ENCODE measurements around the gene KLF4. TPM values are rescaled to one million over a fixed set of nuclear protein-coding genes. Genes with fewer than 3 reads are reported as not detected.

KLF4 gene
- total and polyA plus RNA-seq, 2 of the 13 experiments (the other 11 are each of a cell fraction or from before 2014, with no cell fraction given): 0.20 to 0.37 TPM

GRCh38 chr9:107536462-107536861, 46.9 kb upstream of the KLF4 start:
- Histone ChIP-seq H4K20me1 (ENCODE audit: insufficient read depth, low read length) (no peaks in the 10 kb centered on the region), H3K4me1 (ENCODE audit: insufficient read depth, low read length) (no peaks in the 10 kb centered on the region), H3K27ac (ENCODE audit: extremely low read length, insufficient read depth, low read length) (no peak overlapping the region), H3K27me3 (ENCODE audit: control insufficient read depth in 1 of 2, insufficient read depth in 2 of 2, low read length in 2 of 2) (no peaks in the 10 kb centered on the region), H3K36me3 (replicated peaks in 1 of 2; ENCODE audit: control insufficient read depth in 1 of 2, insufficient read depth in 2 of 2, low read length in 2 of 2) (no peaks in the 10 kb centered on the region), H3K79me2 (ENCODE audit: insufficient read depth, low read length) (no peaks in the 10 kb centered on the region), H3K4me3 (replicated peaks in 1 of 3; ENCODE audit: insufficient read depth in 1 of 3, low read depth in 2 of 3, low read length in 3 of 3) (no peak overlapping the region), H3K9me3 (ENCODE audit: low read length) (no peaks in the 10 kb centered on the region), H3K4me2 (ENCODE audit: low read depth, low read length) (no peak overlapping the region), H3K9ac (ENCODE audit: insufficient read depth, low read depth, low read length) (no peak overlapping the region), H2AFZ (ENCODE audit: low read length) (no peak overlapping the region)
- 0% methylated on average over 3 of the region's 3 CpGs for WGBS (ENCODE audit: low lambda C conversion rate)
- TF ChIP-seq ATRX (CRISPR knock-in tag; IDR thresholded peaks at IDR 0.05; ENCODE audit: borderline replicate concordance): no peak
- TF ChIP-seq ZNF564 (CRISPR knock-in tag; IDR thresholded peaks at IDR 0.05): no peak
- TF ChIP-seq MEIS2 (CRISPR knock-in tag; IDR thresholded peaks at IDR 0.05): no peak
- TF ChIP-seq MYNN (CRISPR knock-in tag; IDR thresholded peaks at IDR 0.05; ENCODE audit: low read depth): no peak
- no peak for TF ChIP-seq HDAC6 (IDR thresholded peaks at IDR 0.05; ENCODE audit: low read depth, low read length)
- TF ChIP-seq MXI1 (IDR thresholded peaks at IDR 0.05; ENCODE audit: borderline replicate concordance, low read depth, low read length): no peak
- intact Hi-C loops (cut with micrococcal nuclease; ENCODE audit: unreplicated experiment) (no loop called here), in situ Hi-C loops (cut with HindIII; ENCODE audit: extremely low pct_ligation_motif_present, low pct_unique_long_range_greater_than_20kb) (no loop called here)
- FAIRE-seq (no peak), DNase-seq (ENCODE audit: low spot score) (no peak), ATAC-seq (no peak)
- no TSS peak for BruUV-seq (replicated peaks)
- CTCF ChIA-PET (ENCODE audit: low intra/inter-chr PET ratio, low total read pairs): no interaction called here
- POLR2A ChIA-PET: no interaction called here

- H3K4me1 ChIP-seq (ENCODE audit: insufficient read depth, low read length): no peaks in the 10 kb centered on the region
- TF ChIP-seq AKNA (CRISPR knock-in tag; IDR thresholded peaks at IDR 0.05; ENCODE audit: borderline replicate concordance): no peak
- no peak for TF ChIP-seq CSRNP1 (CRISPR knock-in tag; IDR thresholded peaks at IDR 0.05)
- no peak for TF ChIP-seq MAF1 (CRISPR knock-in tag; IDR thresholded peaks at IDR 0.05; ENCODE audit: borderline replicate concordance)
- no peak for TF ChIP-seq ZNF10 (CRISPR knock-in tag; IDR thresholded peaks at IDR 0.05; ENCODE audit: borderline replicate concordance, low read depth)
- TF ChIP-seq ZNF841 (CRISPR knock-in tag; IDR thresholded peaks at IDR 0.05; ENCODE audit: borderline replicate concordance): no peak
- no peak for TF ChIP-seq HIVEP1 (CRISPR knock-in tag; IDR thresholded peaks at IDR 0.05)
- ATAC-seq (no peak), FAIRE-seq (no peak), DNase-seq (ENCODE audit: low spot score) (no peak)
- BruUV-seq (replicated peaks): no TSS peak
- no peaks in the 10 kb centered on the region for H3K36me3 ChIP-seq (replicated peaks in 1 of 2; ENCODE audit: control insufficient read depth in 1 of 2, insufficient read depth in 2 of 2, low read length in 2 of 2)
- 74% methylated on average over 13 of the region's 14 CpGs for WGBS (ENCODE audit: low lambda C conversion rate)
- H3K9me3 ChIP-seq (ENCODE audit: low read length): no peaks in the 10 kb centered on the region
- no peak overlapping the region for H3K9ac ChIP-seq (ENCODE audit: insufficient read depth, low read depth, low read length)
- POLR2A ChIA-PET: no interaction called here
- in situ Hi-C loops (cut with HindIII; ENCODE audit: extremely low pct_ligation_motif_present, low pct_unique_long_range_greater_than_20kb) (no loop called here), intact Hi-C loops (cut with micrococcal nuclease; ENCODE audit: unreplicated experiment) (no loop called here)
- H4K20me1 ChIP-seq (ENCODE audit: insufficient read depth, low read length): no peaks in the 10 kb centered on the region
- CTCF ChIA-PET (ENCODE audit: low intra/inter-chr PET ratio, low total read pairs): no interaction called here
- no peaks in the 10 kb centered on the region for H3K27me3 ChIP-seq (ENCODE audit: control insufficient read depth in 1 of 2, insufficient read depth in 2 of 2, low read length in 2 of 2)
- H3K4me2 ChIP-seq (ENCODE audit: low read depth, low read length): no peak overlapping the region
- no peak overlapping the region for H3K27ac ChIP-seq (ENCODE audit: extremely low read length, insufficient read depth, low read length)
- no peaks in the 10 kb centered on the region for H3K79me2 ChIP-seq (ENCODE audit: insufficient read depth, low read length)
- no peak overlapping the region for H2AFZ ChIP-seq (ENCODE audit: low read length)
- no peak overlapping the region for H3K4me3 ChIP-seq (replicated peaks in 1 of 3; ENCODE audit: insufficient read depth in 1 of 3, low read depth in 2 of 3, low read length in 3 of 3)
These were observed 45.0 kb upstream of the KLF4 start for GRCh38 chr9:107534510-107535078.

Data from HepG2 (cell line).